Measurements from ENCODE around the gene EME2.

Gene EME2

GRCh38 chr16:1777375-1778199 is 5.0 kb downstream of the EME2 start:
- DNase-seq: no peak

GRCh38 chr16:1778200-1779179 is 5.9 kb downstream of the EME2 start:
- no peak for DNase-seq

DNA sequence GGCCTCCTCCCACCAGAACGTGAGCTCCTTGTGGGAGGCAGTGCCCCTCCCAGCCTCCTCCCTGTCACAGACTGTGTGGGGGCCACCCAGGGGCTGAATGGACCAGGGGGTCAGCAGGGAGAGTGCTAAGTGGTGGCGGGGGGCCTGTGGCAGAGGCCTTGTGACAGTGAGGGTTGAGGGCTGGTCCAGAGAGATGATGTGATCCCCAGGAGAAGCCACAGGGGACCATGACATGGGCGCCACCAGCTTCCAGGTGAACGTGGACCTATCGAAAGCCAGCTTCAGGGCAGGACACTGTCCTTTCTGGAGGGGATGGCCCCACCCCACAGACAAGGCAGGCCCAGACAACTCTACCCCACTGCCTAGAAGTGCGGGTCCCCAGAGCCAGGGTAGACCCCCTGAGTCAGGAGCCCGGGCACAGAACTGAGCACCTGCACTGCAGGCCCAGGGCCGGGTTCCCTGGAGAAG is 6.7 kb downstream of the EME2 start:
- no peak for DNase-seq

- DNase-seq: no peak
Measured at GRCh38 chr16:1779741-1780676, 7.4 kb downstream of the EME2 start.

DNA sequence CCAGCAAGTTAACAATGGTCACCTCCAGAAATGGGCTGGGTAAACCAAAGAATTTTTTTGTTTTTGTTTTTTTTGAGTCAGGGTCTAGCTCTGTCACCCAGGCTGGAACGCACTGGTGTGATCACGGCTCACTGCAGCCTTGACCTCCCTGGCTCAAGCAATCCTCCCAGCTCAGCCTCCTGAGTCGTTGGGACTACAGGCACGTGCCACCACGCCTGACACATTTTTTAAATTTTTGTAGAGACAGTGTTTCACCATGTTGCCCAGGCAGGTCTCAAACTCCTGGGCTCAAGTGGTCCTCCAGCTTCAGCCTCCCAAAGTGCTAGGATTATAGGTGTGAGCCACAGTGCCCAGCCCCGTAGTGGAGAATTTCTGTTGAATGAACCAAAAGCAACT is 8.1 kb downstream of the EME2 start:
- DNase-seq: no peak

DNA sequence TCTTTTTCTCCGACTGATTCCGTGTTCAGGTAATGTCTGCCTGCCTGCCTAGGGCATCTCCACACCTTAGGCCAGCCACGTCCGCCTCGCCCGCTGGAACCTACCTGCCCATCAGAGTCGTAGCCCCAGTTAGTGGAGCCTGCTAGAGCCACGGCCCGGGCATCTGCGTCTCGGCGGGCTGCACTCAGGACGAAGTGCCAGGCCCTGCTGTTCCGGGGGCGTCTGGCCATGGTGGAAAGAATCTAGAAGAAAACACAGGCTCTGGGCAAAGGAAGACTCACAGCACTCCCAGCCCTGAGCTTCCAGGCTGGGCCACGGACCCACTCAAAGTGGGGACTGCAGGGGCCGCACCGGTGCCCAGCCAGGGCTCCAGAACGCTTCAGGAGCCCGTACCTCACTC is 8.6 kb downstream of the EME2 start:
- no peak for DNase-seq

DNA sequence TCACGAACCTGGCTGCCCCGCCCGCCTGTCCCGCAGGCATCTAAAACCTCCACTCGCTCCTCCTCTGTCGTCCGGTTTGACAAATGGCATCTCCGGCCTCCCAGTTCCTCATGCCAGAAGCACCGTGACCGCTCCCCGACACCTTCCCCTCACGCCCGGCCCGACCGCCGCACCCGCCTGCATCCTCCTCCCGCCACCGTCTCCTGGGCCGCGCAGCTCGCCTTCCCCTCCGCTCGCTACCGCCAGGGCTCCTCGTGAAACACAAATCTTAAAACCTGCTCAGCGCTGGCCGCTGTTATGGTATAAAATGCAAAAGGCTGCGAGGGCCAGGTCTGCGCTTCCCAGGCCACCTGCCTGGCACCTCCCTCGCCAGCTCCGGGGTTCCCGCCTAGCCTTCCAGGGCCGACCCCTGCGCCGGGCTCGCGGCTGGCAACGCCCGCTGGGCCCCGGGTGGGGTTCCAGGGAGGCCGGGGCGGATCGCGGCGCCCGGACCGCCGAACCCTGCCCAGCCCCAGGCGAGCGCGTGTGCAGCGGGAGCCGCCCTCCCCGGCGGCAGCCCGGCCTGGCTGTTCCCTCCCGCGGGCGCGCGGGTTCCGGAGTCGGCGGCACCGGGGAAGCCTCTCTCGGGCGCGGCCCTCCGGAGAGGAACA is 9.3 kb downstream of the EME2 start:
- DNase-seq: no peak

GRCh38 chr16:1782408-1783264 is 10.0 kb downstream of the EME2 start, which contains the start of the genes NUBP2 and SPSB3:
NUBP2 (plus strand) TSS chr16:1782960; CDS start chr16:1783021, 61 bp downstream.
SPSB3 (minus strand) TSS chr16:1782571; CDS start chr16:1781483, 1,088 bp downstream.
- peak; percentile 89 to 100 (median 100) for DNase-seq

DNA sequence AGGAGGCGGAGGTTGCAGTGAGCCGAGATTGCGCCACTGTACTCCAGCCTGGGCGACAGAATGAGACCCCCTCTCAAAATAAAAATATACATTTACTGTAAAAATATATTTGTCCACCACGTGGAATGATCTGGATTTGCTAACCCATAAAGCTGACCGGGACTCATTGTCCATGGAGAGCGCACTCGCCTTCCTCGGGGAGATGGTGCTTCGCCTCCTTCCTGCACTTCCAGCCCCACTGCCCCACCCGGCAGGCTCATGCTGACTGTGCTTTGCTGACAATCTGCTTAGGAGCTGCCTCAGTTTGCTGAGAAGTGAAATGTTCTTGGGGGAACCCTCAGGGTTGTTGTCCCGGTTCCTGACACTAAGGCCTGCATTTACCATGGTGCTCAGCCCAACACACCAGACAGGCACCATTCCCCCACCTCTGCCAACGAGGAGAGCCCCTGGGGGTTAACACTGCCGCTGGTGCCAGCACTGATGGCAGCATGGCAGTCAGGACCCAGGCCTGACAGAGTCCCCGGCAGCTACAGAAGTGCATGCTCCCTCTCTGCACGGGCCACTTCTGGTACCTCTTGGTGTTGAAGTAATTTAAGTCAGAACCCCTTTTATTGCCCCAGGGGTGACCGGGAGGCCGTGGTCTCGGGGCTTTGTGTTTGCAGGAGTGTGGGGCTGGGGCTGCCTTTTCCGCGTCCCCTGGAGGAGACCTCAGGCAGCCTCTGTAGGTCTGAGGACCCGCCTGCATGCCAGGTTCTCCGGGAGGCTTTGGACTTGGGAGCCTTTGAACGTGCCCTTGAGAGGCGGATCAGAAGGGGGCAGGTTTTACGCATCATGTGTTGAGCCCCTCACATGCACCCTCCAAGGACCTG is 12.6 kb downstream of the EME2 start:
- no peak for DNase-seq

GRCh38 chr16:1785846-1786170 is 13.2 kb downstream of the EME2 start:
- no peak for DNase-seq

- DNase-seq: no peak
Measured at GRCh38 chr16:1786242-1787055, 13.8 kb downstream of the EME2 start.

- no peak for DNase-seq
Measured at GRCh38 chr16:1787056-1787321, 14.4 kb downstream of the EME2 start.

GRCh38 chr16:1787322-1788094 is 14.9 kb downstream of the EME2 start:
- DNase-seq: no peak

- DNase-seq: no peak
Measured at GRCh38 chr16:1788095-1788707, 15.6 kb downstream of the EME2 start.

DNA sequence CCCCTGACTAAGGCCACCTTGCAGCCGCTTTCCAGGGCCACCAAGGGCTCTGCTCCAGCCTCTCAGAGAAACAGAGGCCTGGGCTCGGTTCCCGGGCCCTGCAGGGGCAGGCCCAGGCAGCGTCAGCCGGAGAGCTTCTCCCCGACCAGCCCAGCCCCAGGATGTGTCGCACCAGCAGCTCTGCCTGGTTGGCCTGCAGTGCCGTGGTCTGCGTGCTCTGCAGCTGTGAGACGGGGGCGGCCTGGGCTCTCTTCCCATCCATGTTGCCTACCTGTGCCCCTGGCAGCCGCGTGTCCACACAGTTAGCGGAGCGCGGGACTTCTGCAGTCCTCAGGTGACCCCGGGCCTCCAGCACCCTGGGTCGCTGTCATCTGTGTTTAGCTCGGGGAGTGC is 16.1 kb downstream of the EME2 start:
- no peak for DNase-seq

GRCh38 chr16:1789643-1790045 is 17.0 kb downstream of the EME2 start:
- DNase-seq: no peak

- DNase-seq: no peak
Measured at GRCh38 chr16:1790261-1790610, 17.6 kb downstream of the EME2 start.

Measured in amygdala (tissue), 56 donors.